Ovary (tissue), 3 donors: Measurements from ENCODE around the gene CIITA.

Experiments
- EP300 ChIP-seq: sonication (generic); formaldehyde crosslinking; IDR thresholded peaks from one replicate; pipeline ENCODE4 v1.6.1; 2017; ENCODE audit warnings: antibody characterized with exemption
- POLR2A ChIP-seq: fragments of 450-650 bp; IDR thresholded peaks from one replicate; pipeline ENCODE4 v1.6.1; 2017; ENCODE audit warnings: antibody characterized with exemption, mild to moderate bottlenecking, moderate library complexity
- TF ChIP-seq, protein P1 (sequence below), 3 donors: fragments of 450-650 bp in 2 of 3; fragments of 200-600 bp in 1 of 3; IDR thresholded peaks; one replicate each; pipeline versions ENCODE4 v1.5.1 to v1.8.0; 2016 to 2022; ENCODE audit warnings: antibody characterized with exemption in 3 of 3, mild to moderate bottlenecking in 1 of 3
- donor health status: DM: no; HTN: no; CAD: no.

DNA sequence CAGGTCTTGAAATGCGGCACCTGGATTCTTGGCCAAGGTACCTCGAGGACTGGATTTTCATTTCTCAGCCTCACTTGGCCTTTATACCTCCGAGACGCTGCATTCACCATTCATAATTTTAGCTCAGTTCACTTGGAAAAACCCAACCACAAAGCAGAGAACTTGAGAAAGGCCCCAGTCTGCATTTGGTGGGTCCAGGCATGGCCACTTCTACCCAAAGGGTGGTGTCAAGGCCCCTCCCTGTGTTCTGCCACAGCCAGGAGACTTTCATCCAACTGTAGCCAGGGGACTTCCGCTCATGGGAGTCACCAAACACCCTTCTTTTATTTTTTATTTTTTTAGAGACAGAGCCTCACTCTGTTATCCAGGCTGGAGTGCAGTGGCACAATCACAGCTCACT lies 43.7 kb upstream of the CIITA start:
- TF ChIP-seq, protein P1, sequence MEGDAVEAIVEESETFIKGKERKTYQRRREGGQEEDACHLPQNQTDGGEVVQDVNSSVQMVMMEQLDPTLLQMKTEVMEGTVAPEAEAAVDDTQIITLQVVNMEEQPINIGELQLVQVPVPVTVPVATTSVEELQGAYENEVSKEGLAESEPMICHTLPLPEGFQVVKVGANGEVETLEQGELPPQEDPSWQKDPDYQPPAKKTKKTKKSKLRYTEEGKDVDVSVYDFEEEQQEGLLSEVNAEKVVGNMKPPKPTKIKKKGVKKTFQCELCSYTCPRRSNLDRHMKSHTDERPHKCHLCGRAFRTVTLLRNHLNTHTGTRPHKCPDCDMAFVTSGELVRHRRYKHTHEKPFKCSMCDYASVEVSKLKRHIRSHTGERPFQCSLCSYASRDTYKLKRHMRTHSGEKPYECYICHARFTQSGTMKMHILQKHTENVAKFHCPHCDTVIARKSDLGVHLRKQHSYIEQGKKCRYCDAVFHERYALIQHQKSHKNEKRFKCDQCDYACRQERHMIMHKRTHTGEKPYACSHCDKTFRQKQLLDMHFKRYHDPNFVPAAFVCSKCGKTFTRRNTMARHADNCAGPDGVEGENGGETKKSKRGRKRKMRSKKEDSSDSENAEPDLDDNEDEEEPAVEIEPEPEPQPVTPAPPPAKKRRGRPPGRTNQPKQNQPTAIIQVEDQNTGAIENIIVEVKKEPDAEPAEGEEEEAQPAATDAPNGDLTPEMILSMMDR (IDR thresholded peaks at IDR 0.05): no peak
- TF ChIP-seq EP300 (no peak), POLR2A (no peak)
